LNCAP (cell line): ENCODE data around the gene MDK.

ENCODE experiments used
- TF ChIP-seq, protein P1 (sequence below): fragments of 450-650 bp; IDR thresholded peaks from 2 replicates; pipeline ENCODE4 v1.5.1; 2017; ENCODE audit warnings: mild to moderate bottlenecking

The MDK gene

GRCh38 chr11:46373787-46374740, 7.4 kb upstream of the MDK start:
- TF ChIP-seq, protein P1, sequence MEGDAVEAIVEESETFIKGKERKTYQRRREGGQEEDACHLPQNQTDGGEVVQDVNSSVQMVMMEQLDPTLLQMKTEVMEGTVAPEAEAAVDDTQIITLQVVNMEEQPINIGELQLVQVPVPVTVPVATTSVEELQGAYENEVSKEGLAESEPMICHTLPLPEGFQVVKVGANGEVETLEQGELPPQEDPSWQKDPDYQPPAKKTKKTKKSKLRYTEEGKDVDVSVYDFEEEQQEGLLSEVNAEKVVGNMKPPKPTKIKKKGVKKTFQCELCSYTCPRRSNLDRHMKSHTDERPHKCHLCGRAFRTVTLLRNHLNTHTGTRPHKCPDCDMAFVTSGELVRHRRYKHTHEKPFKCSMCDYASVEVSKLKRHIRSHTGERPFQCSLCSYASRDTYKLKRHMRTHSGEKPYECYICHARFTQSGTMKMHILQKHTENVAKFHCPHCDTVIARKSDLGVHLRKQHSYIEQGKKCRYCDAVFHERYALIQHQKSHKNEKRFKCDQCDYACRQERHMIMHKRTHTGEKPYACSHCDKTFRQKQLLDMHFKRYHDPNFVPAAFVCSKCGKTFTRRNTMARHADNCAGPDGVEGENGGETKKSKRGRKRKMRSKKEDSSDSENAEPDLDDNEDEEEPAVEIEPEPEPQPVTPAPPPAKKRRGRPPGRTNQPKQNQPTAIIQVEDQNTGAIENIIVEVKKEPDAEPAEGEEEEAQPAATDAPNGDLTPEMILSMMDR: no peak

DNA sequence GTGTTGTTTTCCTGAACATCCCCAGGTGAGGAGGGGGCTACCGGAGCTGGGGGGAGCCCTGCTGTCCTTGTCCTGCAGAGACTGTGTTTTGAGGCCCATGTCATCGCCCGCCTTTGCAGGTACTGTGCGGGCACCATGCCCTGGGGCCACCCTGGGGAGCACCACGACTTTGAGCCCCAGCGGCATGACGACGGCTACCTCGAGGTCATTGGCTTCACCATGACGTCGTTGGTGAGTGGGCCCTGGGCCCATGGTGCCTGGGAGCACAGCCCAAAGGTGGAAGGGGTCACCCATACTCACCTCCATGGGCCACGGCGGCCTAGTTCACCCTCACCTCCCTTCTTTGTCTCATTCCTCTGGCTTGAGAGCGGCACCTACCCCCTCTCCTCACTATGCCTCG, 6.7 kb upstream of the MDK start:
- TF ChIP-seq, protein P1: no peak

- TF ChIP-seq, protein P1: no peak
Measured at GRCh38 chr11:46375392-46376101, 5.9 kb upstream of the MDK start.

DNA sequence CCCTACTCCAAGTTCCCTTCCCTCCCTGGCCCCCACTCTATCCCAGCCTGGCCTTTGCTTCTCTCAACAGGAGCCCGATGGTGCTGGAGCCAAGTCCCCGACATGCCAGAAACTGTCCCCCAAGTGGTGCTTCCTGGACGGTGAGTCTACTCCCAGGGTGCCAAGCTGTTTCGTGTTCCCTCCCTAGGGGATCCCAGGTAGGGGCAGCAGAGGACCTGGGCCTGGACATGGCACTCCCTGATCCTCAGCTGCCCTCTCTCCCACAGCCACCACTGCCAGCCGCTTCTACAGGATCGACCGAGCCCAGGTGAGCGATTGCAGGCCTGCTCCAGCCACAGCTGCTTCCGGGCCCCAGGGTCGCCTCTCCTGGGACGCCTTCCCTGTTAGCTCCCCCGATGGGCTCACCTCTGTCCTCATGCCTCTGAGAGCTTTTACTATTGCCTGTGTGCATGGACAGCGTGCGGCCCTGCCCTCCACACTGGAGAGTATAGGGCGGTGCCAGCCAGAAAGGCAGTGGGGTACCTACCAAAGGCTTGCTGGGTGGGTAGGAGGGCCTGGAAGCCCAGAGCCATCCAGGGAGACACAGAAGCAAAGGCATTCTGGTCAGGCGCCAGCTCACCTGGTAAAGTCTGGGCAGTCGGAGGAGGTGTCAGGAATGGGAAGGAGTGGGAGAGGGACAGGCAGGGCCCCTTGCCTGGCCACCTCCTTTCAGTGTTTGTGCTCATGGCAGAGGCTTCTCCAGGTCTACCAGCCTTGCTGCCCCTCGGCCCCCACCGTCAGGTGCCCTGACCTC, 5.0 kb upstream of the MDK start:
- TF ChIP-seq, protein P1: no peak

- TF ChIP-seq, protein P1: no peak
Measured at GRCh38 chr11:46377290-46377689, 4.2 kb upstream of the MDK start.

DNA sequence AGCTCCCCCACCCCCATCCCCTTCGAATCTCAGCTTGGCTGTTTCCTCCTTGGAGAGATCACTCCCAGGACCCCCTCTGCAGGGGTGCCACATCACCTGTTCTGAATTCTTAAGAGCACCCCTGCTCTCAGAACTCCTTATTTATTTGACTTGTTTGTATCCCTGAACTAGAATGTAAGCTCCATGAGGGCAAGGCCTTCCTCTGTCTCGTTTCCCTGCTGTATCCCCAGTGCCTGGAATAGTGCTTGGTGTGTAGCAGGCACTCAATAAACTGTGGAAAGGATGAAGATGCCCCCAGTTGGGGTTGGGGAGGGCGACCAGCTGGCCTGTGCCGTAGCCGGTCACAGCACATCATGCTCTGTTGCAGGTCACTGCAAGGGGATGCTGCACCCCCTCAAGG, 3.6 kb upstream of the MDK start:
- TF ChIP-seq, protein P1: no peak

GRCh38 chr11:46378296-46378695, 3.2 kb upstream of the MDK start:
- TF ChIP-seq, protein P1: no peak
